ENCODE measurements around the gene WNK4.
"Not testable (repeated sequence)": the region's sequence is repeated elsewhere in the genome, so short reads cannot be mapped to it uniquely, and the experiment has no call there.

The WNK4 gene
- total RNA-seq = 0 to 0.27 reads per million in 2 donors

- no peak for DNase-seq
These were observed at the start of gene WNK4 for GRCh38 chr17:42779936-42780850. Gene WNK4 (plus strand): TSS chr17:42780610. CDS start chr17:42780699, 89 bp downstream.

DNA sequence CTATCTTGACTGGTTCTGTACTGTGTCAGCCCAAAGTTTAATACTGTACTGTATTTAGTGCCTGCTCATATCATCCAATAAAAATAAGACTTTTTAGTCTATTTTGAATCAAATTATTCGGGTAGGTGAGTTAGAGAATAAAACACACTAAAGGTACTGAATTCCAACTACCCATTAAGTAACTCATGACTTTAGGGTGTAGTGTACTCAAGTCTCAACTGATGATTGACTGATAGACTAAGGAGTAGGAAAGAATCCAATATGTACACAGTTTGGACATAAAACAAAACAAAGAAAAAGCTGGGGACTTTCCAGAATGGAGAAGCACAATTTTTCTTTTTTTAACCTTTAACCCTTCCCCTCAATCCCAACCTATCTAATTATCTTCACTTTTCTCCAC, 39.7 kb upstream of the WNK4 start:
- no peak for DNase-seq

DNA sequence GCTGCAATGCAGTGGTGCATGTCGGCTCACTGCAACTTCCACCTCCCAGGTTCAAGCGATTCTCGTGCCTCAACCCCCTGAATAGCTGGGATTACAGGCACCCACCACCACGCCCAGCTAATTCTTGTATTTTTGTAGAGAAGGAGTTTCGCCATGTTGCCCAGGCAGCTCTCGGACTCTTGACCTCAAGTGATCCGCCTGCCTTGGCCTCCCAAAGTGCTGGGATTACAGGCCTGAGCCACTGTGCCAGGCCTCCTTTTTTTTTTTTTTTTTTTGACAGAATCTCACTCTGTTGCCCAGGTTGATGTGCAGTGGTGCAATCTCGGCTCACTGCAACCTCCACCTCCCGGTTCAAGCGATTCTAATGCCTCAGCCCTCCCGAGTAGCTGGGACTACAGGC, 37.5 kb upstream of the WNK4 start:
- not testable (repeated sequence) for DNase-seq

DNA sequence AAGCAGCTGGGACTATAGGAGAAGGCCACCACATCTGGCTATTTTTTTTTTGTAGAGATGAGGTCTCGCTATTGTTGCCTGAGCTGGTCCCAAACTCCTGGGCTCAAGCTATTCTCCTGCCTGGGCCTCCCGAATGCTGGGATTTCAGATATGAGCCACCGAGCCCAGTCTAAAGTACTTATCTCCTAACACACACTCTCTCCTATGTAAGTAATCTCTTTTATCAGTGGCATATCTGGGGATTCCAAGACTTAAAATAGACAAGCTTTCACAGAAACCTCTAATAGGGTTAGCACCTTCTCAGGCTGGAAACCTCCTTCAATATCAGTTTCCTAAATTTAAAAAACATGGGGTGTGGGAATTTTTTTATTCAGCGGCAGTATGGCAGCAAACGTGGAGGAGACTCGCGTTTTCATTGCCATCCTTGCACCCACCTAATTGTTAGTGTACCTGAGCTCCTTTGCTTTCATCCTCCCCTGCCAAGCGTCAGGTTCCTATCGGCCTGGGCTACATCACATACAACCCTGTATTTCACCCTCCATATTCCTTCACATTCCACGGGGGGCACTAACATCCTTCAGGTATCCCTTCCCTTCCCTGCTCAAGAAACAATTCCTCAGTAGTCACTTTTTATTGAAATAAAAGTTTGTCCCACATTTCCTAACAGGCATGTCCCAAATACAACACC, 36.7 kb upstream of the WNK4 start:
- DNase-seq = no peak

GRCh38 chr17:42744283-42744805, 36.1 kb upstream of the WNK4 start:
- DNase-seq = peak in 4 of 5 experiments; percentile 51 to 72 (median 60)

DNA sequence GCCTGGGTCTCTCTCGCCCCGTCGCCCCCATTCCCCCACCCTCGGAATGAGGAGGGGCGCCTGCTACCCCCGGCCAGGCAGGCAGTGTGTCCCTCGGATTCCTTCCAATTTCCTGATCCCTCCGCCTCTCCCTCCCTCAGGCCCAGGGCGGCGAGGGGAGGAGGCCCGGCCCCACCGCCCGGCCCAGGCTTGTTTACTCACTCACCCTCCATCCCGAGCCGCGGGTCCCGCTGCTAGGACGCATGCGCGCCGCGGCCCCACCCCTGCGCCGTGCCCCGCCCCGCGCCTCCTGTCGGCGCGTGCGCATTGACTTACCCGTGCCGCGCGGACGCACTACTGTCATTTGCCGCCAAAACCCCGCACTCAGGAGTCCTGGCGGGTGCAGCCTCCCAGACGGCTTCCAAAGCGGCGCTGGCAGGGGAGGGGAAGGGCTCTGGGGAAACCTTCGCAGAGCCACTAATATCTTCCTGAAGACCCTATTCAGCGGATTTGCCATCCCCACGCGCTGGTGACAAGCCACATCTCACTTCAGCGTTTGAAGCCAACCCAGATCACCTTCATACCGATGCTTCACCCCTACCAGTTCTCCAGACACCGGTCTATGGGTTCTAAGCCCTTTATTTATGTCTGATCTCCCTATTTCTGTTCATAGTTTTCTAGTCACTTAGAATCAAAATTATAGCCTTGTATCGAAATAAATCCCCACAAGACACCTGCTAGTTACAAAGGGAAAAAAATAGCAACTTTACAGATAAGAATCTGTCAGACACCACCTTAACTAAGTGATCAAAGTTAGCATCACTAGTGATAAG, 35.4 kb upstream of the WNK4 start, which contains the start of gene EZH1:
TSS of gene EZH1 (minus strand) at position 235 of the 812 bp plus-strand sequence. CDS start 16,099 bp downstream, outside the sequence.
- DNase-seq = peak; percentile 85 to 94 (median 87)

- DNase-seq = no peak
These were observed 32.1 kb upstream of the WNK4 start for GRCh38 chr17:42748202-42748907.

GRCh38 chr17:42748908-42749798, 31.3 kb upstream of the WNK4 start:
- no peak for DNase-seq

- DNase-seq = no peak
These were observed 29.6 kb upstream of the WNK4 start for GRCh38 chr17:42750739-42751344.

DNA sequence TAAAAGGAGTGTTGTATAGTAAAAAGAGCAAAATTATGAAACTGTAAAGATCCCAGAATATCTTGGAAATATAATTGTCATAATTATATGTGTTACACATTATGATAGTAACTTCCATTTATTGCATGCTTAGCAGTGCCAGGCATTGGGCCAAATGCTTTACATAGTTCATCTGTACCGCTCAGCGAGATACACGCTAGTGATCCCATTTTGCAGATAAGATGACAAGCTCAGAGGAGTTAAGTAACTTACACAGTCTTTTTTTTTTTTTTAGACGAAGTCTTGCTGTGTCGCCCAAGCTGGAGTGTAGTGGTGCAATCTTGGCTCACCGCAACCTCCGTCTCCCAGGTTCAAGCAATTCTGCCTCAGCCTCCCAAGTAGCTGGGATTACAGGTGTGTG, 28.8 kb upstream of the WNK4 start:
- no peak for DNase-seq

GRCh38 chr17:42754782-42755181, 25.6 kb upstream of the WNK4 start:
- no peak for DNase-seq

GRCh38 chr17:42759982-42760651, 20.3 kb upstream of the WNK4 start:
- DNase-seq = no peak

- DNase-seq = peak in 1 of 5 experiments; percentile 9
These were observed 19.5 kb upstream of the WNK4 start, which contains the start of gene RAMP2 for GRCh38 chr17:42760652-42761581. Gene RAMP2 (plus strand): TSS chr17:42761227. CDS start chr17:42761262, 35 bp downstream.

DNA sequence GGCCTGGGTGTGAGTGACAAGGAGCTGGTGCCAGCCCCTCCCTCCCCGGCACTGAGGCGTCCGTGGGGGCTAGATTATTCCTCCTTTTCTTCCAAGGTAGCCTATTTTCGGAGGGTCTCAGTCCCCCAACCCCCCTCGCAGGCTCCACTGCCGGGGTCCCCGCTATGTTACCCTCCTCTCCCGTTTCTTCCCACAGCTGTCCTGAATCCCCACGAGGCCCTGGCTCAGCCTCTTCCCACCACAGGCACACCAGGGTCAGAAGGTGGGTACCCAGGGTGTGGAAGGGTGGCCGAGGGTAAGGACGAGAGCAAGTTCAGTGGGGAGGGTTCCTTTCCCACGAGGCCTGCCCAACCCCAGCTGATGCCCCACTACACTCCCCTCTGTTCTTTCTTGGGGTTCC, 18.8 kb upstream of the WNK4 start:
- no peak for DNase-seq

GRCh38 chr17:42766124-42766523, 14.3 kb upstream of the WNK4 start:
- DNase-seq = no peak

DNA sequence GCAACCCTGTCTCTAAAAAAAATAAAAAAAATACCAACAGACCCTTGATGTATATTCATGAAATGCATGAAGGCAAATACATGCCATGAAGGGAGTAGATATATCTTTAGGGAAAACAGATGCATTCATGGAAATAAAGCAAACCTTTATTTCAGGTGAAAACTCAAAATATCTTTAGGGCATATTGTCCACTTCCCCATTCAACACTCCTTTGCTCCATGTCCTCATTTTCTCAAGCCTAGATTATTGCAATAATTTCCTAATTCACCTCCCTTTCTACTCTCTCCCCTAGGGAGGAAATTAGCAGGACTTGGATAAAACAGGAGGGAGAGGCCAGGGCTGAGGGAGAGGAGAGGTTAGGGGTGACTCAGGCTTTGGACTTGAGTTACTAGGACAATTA, 12.9 kb upstream of the WNK4 start:
- no peak for DNase-seq

DNA sequence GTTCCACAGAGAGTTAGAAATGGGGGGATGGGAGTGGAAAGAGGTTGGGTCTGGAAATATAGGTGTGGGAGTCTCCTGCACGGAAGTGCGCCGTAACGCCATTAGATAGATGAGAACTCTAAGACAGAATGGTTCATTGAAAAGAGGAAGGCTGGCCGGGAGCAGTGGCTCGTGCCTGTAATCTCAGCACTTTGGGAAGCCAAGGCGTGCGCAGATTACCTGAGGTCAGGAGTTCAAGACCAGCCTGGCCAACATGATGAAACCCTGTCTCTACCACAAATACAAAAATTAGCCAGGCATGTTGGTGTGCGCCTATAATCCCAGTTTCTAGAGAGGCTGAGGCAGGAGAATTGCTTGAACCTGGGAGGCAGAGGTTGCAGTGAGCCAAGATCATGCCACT, 12.4 kb upstream of the WNK4 start:
- DNase-seq = not testable (repeated sequence)

DNA sequence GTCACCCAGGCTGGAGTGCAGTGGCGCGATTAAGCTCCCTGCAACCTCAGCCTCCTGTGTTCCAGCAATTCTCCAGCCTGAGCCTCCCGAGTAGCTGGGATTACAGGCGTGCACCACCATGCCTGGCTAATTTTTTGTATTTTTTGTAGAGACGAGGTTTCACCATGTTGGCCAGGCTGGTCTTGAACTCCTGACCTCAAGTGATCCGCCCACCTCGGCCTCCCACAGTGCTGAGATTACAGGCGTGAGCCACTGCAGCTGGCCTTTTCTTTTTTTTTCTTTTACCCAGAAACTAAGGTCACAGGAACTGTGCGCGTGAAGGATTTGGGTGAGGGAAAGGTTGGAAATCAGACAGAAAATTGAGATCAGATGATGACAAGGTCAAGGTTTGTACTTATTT, 10.4 kb upstream of the WNK4 start:
- not testable (repeated sequence) for DNase-seq

- DNase-seq = no peak
These were observed 7.5 kb upstream of the WNK4 start for GRCh38 chr17:42772945-42773289.

All from T-helper 2 cell (primary cell).